Measurements from ENCODE around the gene MRPL2.

Gene MRPL2

GRCh38 chr6:43059168-43060033 is at the start of gene MRPL2, which contains the start of gene KLC4:
TSS of gene MRPL2 (minus strand) at chr6:43059434. CDS start at chr6:43059381, 53 bp downstream.
TSS of gene KLC4 (plus strand) at chr6:43059631. CDS start at chr6:43061336, 1,705 bp downstream.
- peak; percentile 97 to 99 for DNase-seq

- no peak for DNase-seq
These were observed 48.3 kb upstream of the MRPL2 start for GRCh38 chr6:43107344-43108062.

- no peak for DNase-seq
These were observed 46.4 kb upstream of the MRPL2 start for GRCh38 chr6:43105538-43106222.

DNA sequence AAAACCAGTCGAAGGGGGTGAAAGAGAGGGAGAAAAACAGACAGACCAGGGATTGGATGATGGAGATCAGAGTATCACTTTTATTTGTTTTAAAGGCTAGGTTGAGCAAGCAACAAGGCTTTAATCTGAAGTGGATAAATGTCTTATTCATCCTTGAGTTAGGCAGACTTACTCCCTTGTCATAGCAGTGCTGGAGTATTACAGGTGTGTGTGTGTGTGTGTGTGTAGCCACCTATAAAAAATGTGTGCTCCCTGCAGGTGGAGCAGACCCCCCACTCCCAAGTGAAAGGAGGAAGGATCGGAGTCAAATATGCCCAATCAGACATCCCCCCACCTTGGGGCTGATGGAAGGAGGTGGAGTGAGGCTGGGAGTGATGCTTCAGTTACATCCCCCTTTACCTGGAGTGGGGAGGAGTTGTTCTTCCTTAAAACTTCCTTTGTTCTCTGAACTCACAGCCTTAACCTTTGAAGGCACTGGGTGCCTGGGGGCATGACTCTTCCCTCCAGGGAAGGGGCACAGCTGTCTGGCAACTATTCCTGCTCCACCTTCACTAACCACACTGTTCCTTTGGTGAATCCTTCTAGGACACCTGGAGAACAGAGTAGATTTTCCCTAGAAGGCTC is 44.1 kb upstream of the MRPL2 start:
- no peak for DNase-seq

GRCh38 chr6:43101497-43101896 is 42.3 kb upstream of the MRPL2 start:
- DNase-seq = no peak

DNA sequence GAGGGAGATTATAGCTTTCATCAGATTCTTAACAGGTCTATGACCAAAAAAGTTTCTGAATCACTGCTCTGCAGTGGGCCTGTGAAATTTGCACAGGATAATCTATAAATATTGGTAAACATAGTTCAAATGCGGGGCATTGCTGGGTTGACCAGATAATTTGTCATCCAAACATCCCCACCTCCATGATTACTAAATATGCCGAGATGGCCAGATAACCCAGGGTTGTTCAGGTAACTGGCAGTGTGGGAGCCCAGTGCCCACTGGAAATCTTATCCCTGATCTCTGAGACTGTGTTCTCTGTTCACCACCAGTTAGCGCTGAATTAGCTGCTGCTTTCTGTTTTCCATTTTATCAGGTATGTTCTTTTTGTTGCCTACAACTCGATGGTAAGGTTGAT is 38.3 kb upstream of the MRPL2 start:
- DNase-seq = no peak

DNA sequence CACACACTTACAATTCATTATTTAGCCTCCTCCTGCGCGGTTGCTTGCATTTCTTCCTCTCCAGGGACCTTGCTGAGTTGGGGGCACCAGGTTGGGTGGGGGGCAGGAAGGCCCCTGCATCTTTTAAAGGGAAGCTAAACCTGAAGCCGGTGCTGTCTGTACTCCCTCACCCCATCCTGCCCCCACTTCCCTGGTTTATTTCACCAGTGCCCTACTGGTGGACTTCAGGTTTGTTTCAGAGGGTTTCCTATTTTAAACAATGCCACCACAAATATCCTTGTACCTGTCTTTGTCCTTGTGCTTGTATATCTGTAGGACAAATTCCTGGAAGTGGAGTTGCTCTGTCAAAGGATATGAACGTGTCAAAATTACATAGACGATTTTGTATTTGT is 37.9 kb upstream of the MRPL2 start:
- DNase-seq = peak in 1 of 2 experiments; percentile 31

DNA sequence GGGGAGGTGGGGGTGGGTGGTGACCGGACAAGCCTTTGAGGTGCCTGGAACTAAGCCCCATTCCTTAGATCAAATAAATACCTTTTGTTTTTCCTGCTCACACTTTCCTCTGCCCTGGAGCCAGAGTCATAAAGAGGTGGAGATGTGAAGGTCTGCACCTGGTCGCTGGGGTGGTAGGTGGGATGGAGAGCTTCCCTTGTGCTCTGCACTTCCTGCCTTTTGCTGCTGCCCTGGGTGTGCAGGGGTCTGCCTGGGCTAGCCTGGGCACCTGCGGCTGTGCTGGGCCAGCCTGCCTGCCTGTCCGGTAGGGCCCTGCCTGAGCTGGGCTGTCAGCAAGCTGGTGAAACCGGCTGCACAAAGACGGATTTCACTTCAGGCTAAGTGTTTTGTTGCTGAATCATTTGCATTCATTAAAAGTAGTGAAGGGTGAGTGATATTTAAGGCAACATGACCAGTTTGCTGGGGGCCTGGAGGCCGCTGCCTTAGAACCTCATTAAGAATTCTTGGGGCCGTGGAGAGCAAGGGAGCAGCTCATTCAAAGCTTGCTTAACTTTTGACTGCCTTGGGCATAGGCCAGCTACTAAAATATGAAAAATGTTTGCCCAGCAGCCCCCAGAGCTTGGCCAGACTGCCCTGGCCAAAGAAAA is 37.3 kb upstream of the MRPL2 start:
- peak; percentile 90 for DNase-seq

GRCh38 chr6:43095939-43096338 is 36.7 kb upstream of the MRPL2 start:
- DNase-seq = peak; percentile 15 to 43

DNA sequence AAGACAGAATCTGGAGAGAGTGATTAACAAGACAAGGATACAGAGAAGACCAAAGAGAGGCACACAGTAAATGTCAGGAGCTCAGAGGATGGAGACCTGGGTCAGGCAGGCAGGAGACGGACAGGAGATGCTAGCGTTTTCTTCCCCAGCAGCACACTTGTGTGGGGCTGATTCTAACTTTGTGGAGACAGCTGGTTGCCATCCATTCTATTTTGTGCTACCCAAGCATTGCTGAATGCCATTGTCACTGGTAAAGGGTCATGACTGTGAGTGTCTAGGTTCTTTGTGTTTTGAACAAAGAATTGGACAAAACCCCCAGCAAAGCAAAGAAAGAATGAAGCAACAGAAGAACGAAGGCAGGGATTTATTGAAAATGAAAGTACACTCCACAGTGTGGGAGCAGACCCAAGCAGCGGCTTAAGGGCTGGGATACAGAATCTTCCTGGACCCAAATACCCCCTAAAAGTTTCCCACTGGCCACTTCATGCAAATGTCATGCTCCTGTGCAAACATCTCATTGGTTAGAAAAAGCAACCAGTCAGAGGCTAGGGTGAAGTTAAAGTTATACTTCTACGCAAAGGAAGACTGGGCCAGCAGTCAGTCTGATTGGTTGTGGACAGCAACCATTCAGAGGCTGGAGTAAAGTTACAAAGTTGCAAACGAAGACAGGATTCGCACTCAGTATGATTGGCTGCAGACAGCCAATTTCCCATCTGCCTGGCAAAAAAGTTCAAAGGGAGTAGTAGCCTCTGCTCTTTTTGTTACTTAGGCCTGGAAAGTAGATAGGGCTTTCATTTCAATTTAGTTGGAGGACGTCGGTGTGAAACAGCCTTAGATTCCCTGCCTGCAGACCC is 34.4 kb upstream of the MRPL2 start:
- no peak for DNase-seq

DNA sequence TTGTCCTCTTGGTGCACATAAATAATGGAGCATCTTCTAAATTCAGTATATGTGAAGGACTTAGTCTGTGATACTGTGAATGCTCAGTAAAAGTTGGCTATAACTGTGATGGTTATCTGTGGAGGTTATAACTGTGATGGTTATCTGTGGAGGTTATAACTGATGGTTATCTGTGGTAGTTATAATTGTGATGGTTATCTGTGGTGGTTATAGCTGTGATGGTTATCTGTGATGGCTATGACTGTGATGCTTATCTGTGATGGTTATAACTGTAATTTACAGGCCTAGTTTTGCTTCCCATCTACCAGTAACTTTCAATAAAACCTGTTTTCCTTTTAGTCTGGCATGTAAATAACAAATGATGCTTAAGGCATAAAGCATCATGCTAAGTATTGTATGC is 33.4 kb upstream of the MRPL2 start:
- DNase-seq = no peak

- DNase-seq = no peak
These were observed 32.3 kb upstream of the MRPL2 start for GRCh38 chr6:43091436-43091991.

DNA sequence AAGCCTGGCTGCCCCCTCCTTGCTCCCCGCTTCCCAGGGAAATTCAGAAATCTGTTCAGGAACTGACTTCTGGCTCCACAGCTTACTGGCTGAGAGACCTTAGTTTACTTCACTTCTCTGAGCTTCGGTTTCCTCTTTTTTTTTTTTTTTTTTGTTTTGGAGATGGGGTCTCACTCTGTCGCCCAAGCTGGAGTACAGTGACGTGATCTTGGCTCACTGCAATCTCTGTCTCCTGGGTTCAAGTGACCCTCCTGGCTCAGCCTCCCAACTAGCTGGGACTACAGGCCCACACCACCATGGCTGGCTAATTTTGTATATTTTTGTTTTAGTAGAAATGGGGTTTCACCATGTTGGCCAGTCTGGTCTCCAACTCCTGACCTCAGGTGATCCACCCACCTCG is 31.8 kb upstream of the MRPL2 start:
- no peak for DNase-seq

- peak; percentile 70 to 77 for DNase-seq
These were observed 31.3 kb upstream of the MRPL2 start for GRCh38 chr6:43090559-43090956.

DNA sequence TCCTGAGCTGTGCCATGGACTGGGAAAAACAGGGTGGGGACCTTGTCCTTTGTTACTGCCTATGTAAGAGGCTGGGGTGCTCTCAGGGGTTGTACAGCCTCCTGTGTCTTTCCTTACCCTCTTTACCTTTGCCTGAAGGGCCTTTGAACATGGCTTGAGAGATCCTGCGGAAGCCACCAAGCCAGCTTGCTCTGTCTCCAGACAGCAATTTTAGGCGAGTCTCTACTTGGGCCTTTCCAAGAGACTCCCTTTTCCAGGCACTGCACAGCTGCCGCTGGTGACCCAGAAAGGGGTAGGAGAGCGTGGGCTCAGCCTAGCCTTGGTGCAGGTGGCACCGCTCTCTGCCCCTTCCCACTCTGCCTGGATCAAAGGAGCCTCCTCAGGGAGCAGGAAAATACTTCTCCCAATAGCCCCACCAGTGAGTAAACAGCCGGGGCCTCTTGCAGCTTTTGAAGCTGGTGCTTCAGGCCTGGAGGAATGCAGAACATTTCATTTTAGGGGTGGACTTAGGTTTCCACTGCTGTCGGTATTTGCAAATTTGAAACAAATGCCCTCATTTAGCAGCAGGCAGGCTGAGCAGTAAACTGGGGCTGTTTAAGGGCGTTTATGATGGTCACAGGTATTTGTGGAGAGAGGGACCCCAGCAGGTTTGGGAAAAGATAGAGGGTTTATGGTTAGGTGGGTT is 30.8 kb upstream of the MRPL2 start:
- peak; percentile 46 to 58 for DNase-seq

GRCh38 chr6:43089467-43089866 is 30.2 kb upstream of the MRPL2 start:
- peak; percentile 46 to 69 for DNase-seq

DNA sequence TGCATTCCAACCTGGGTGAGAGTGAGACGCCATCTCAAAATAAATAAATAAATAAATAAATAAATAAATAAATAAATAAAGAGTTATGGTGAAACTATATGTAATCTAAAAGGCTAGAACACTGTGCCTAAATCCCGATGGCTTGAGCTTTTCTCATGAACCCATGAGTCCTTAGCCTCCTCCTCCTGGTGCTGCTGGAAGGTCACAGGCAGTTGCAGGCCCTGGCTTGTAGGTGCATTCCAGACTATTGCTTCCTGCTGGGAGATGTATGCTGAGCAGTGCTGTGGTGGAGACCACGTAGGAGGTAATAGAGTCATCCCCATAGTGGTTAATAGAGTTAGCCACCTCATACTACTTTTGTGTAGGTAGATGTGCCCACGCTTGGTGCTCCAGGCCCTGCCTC is 29.4 kb upstream of the MRPL2 start:
- DNase-seq = peak in 1 of 2 experiments; percentile 17

DNA sequence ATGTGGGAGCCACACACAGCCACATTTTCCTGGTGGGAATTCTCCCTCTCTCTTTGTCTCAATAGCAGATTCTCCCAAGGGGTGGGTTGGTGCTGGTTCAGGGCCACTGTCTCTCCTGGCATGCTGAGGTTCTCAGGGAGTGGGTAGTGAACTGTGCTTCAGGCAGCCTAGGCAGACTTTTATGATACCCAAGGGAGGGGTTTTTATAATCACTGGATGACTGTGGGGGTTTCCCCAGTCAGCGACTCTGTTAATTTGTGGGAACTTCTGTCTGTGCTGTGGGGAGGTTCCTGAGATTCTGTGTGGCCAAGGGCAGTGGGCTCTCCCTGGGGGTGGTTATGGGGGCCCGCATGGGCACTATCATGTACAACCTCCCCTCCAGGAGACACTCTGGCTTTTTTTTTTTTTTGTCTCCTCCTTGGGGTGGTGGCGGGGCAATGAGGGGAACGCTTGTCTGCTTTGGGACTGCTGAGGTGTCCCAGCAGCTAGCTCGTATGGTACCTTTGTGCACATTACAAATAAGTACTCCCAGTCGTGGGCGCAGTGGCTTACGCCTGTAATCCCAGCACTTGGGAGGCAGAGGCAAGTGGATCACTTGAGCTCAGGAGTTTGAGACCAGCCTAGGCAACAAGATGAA is 26.9 kb upstream of the MRPL2 start:
- peak in 1 of 2 experiments; percentile 28 for DNase-seq

DNA sequence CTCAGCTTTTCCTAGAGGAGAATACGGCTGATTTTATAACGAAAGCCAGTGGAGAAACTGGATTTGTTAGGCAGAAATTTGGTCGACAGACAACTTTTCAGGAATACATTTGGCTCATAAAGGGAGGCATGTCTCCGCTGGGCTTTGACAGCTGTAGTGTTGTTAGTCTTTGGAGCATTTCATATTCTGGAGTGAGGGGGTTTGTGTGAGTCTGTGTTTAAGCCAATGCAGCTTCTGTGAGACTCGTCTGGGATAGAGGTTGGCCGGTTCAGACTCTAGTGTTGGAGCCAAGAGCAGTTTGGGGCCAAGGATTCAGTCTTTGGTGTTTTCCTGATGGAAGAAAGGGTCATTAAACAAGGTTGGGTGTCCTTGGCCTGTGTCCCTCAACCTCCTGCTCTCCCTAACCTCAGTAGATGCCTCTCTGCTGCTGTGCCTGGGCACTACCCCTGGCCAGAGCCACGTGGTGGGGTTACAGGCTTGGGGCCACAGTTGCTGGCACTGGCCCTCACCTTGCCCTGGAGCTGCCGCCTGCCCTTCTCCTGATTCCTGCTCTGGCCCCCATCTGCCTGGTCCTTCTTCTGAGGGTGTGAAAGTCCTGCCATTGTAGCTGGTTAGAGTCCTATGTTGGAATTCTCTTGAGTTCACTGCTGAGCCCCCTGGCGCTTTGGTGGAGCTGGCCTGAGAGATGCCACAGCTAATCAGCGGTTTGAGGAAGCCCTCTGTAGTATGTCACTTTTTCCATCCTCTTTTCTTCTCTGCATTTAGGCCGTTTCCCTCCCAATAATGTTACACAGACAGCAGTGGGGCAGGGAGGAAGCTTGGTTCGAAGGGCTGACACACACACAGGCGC is 23.8 kb upstream of the MRPL2 start:
- DNase-seq = no peak
